GM23248 (cell line): ENCODE data around the gene TNRC6C. TPM values are rescaled to one million over a fixed set of nuclear protein-coding genes. Genes with fewer than 3 reads are reported as not detected.

Source experiments
- DNase-seq: peaks from one replicate; pipeline ENCODE4 v3.0.0-alpha.2; 2015
- H2AFZ ChIP-seq: fragments of 200-600 bp; sonication (generic); 2 replicates; pipeline ENCODE4 v1.6.1; 2016; ENCODE audit warnings: antibody characterized with exemption
- H3F3A ChIP-seq: fragments of 200-600 bp; sonication (generic); 2 replicates; pipeline ENCODE4 v1.6.1; 2016; ENCODE audit warnings: mild to moderate bottlenecking, antibody characterized with exemption, mixed run types; ENCODE audit not compliant: insufficient read depth
- H3K27ac ChIP-seq: fragments of 200-600 bp; sonication (generic); 2 replicates; pipeline ENCODE4 v1.5.1; 2016; ENCODE audit warnings: mild to moderate bottlenecking
- H3K27me3 ChIP-seq: fragments of 200-600 bp; sonication (generic); replicated peaks from 2 replicates; pipeline ENCODE4 v1.6.1; 2016; ENCODE audit warnings: mild to moderate bottlenecking; ENCODE audit not compliant: insufficient read depth
- H3K36me3 ChIP-seq: fragments of 200-600 bp; sonication (generic); 2 replicates; pipeline ENCODE4 v1.6.1; 2016; ENCODE audit warnings: low read depth, mild to moderate bottlenecking
- H3K4me1 ChIP-seq: fragments of 200-600 bp; sonication (generic); 2 replicates; pipeline ENCODE4 v1.6.1; 2016; ENCODE audit warnings: mild to moderate bottlenecking; ENCODE audit not compliant: insufficient read depth
- H3K4me2 ChIP-seq: fragments of 200-600 bp; sonication (generic); one replicate; pipeline ENCODE4 v1.6.1; 2016; ENCODE audit warnings: mild to moderate bottlenecking; ENCODE audit not compliant: unreplicated experiment
- H3K4me3 ChIP-seq: fragments of 200-600 bp; sonication (generic); 2 replicates; pipeline ENCODE4 v1.5.1; 2016; ENCODE audit warnings: mild to moderate bottlenecking
- H3K79me2 ChIP-seq: fragments of 200-600 bp; sonication (generic); 2 replicates; pipeline ENCODE4 v1.6.1; 2016; ENCODE audit warnings: mild to moderate bottlenecking; ENCODE audit not compliant: insufficient read depth
- H3K9ac ChIP-seq: fragments of 200-600 bp; sonication (generic); 2 replicates; pipeline ENCODE4 v1.6.1; 2016; ENCODE audit warnings: mild to moderate bottlenecking
- H3K9me2 ChIP-seq: fragments of 200-600 bp; sonication (generic); 2 replicates; pipeline ENCODE4 v1.6.1; 2016; ENCODE audit warnings: mixed run types, mild to moderate bottlenecking, moderate library complexity; ENCODE audit not compliant: insufficient read depth
- H3K9me3 ChIP-seq: fragments of 200-600 bp; sonication (generic); one replicate; pipeline ENCODE4 v1.6.1; 2017; ENCODE audit warnings: low read depth
- H4K20me1 ChIP-seq: fragments of 200-600 bp; sonication (generic); 2 replicates; pipeline ENCODE4 v1.6.0; 2016; ENCODE audit not compliant: insufficient read depth
- EZH2 ChIP-seq: fragments of 200-600 bp; sonication (generic); IDR thresholded peaks from 2 replicates; pipeline ENCODE4 v1.6.1; 2018; ENCODE audit warnings: antibody characterized with exemption, mild to moderate bottlenecking; ENCODE audit not compliant: insufficient read depth, poor library complexity, severe bottlenecking
- EZH2phosphoT487 ChIP-seq: fragments of 200-600 bp; sonication (generic); IDR thresholded peaks from 2 replicates; pipeline ENCODE4 v1.6.1; 2018; ENCODE audit warnings: antibody characterized with exemption, moderate library complexity, mild to moderate bottlenecking, low read depth; ENCODE audit not compliant: insufficient read depth
- WGBS, 2 experiments: methylation state at CpG; one replicate each; pipeline ENCODE4 v1.1.6; 2015 to 2017; ENCODE audit warnings: low lambda C conversion rate in 2 of 2, low coverage in 1 of 2; ENCODE audit errors: missing lambda C conversion rate in 2 of 2; 5-methylcytosine and 5-hydroxymethylcytosine counted together
- in situ Hi-C: fragments of 300-500 bp; cut with MboI; formaldehyde crosslinking; loops from 2 replicates; pipeline ENCODE4 v1.15.0; 2020
- polyA plus RNA-seq: library from polyadenylated mRNA; unstranded; fragments of >200 nt; fragmentation: Nextera tagmentation; extraction: Ambion mirVana; gene quantifications from 2 replicates; pipeline ENCODE4 v1.2.1, GENCODE V29; 2016
- total RNA-seq: library from RNA; depleted of rRNA; stranded (reverse); fragments of >200 nt; shearing (Covaris generic); gene quantifications from 2 replicates; pipeline ENCODE4 v1.2.3, GENCODE V29; 2014

The TNRC6C gene
- total and polyA plus RNA-seq, 2 experiments from 2014 or later = 2.3 TPM

DNA sequence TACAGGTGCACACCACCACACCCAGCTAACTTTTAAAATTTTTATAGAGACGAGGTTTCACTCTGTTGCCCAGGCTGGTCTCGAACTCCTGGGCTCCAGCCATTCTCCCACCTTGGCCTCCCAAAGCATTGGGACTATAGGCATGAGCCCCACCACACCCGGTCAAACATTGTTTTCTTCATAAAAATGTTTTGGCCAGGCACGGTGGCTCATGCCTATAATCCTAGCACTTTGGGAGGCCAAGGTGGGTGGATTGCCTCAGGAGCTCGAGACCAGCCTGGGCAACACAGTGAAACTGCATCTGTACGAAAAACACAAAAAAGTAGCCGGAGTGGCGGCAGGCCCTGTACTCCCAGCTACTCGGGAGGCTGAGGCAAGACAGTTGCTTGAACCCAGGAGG, 157.9 kb downstream of the TNRC6C start:
- in situ Hi-C loops = no loop called here

GRCh38 chr17:78117027-78117981, 158.8 kb downstream of the TNRC6C start:
- Histone ChIP-seq H3K27me3 (peaks cover 19% of the 10 kb centered on the region), H3K4me1 (no peaks in the 10 kb centered on the region), H3K4me3 (no peak overlapping the region), H2AFZ (no peak overlapping the region), H4K20me1 (no peaks in the 10 kb centered on the region), H3F3A (no peaks in the 10 kb centered on the region), H3K27ac (no peak overlapping the region), H3K36me3 (no peaks in the 10 kb centered on the region), H3K9ac (no peak overlapping the region), H3K9me3 (no peaks in the 10 kb centered on the region), H3K9me2 (no peaks in the 10 kb centered on the region), H3K4me2 (no peak overlapping the region), H3K79me2 (no peaks in the 10 kb centered on the region)
- no peak for TF ChIP-seq EZH2phosphoT487
- TF ChIP-seq EZH2 = no peak
- no peak for DNase-seq
- WGBS, 2 experiments = 68 to 75% methylated on average over 33 to 41 of the region's 41 CpGs
- in situ Hi-C loops = no loop called here

More for the DNA sequence above, 157.9 kb downstream of the TNRC6C start:
- TF ChIP-seq EZH2 (no peak), EZH2phosphoT487 (no peak)
- H4K20me1 ChIP-seq = no peaks in the 10 kb centered on the region
- no peak for DNase-seq
- H3K4me2 ChIP-seq = no peak overlapping the region
- peaks cover 19% of the 10 kb centered on the region for H3K27me3 ChIP-seq
- no peaks in the 10 kb centered on the region for H3K36me3 ChIP-seq
- no peak overlapping the region for H2AFZ ChIP-seq
- no peaks in the 10 kb centered on the region for H3K4me1 ChIP-seq
- H3K9me2 ChIP-seq = no peaks in the 10 kb centered on the region
- no peaks in the 10 kb centered on the region for H3F3A ChIP-seq
- WGBS, 2 experiments = 75 to 79% methylated on average over 9 of the region's 9 CpGs
- H3K4me3 ChIP-seq = no peak overlapping the region
- no peak overlapping the region for H3K9ac ChIP-seq
- no peak overlapping the region for H3K27ac ChIP-seq
- H3K79me2 ChIP-seq = no peaks in the 10 kb centered on the region
- H3K9me3 ChIP-seq = no peaks in the 10 kb centered on the region

DNA sequence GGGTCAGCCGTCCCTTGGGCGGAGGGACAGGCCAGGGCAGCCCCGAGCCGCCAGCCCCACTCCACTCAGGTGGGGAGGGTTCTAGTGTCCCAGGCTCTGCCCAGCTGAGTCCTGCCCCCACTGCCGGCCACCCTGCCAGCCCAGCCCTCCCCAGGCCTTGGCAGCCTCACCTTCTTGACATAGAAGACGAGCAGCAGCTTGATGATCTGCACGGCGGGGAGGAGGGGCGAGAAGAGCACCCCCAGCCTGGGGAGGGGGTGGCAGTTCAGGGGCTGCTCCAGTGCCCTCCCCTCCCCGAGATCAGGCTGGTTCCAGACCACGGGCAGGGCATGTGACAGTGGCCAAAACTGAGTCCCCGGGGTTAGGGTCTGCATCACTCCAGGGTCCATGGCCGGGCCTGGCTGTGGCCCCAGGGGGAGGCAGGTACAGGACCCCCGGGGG, 160.3 kb downstream of the TNRC6C start:
- H3K27me3 ChIP-seq = peaks cover 16% of the 10 kb centered on the region
- H3K9ac ChIP-seq = no peak overlapping the region
- H3K4me2 ChIP-seq = no peak overlapping the region
- no peaks in the 10 kb centered on the region for H3K4me1 ChIP-seq
- H3F3A ChIP-seq = no peaks in the 10 kb centered on the region
- H2AFZ ChIP-seq = no peak overlapping the region
- H3K9me2 ChIP-seq = no peaks in the 10 kb centered on the region
- H3K79me2 ChIP-seq = no peaks in the 10 kb centered on the region
- H3K36me3 ChIP-seq = no peaks in the 10 kb centered on the region
- H3K4me3 ChIP-seq = no peak overlapping the region
- H3K27ac ChIP-seq = no peak overlapping the region
- DNase-seq = no peak
- TF ChIP-seq EZH2 (no peak), EZH2phosphoT487 (no peak)
- H3K9me3 ChIP-seq = no peaks in the 10 kb centered on the region
- WGBS, 2 experiments = 63 to 71% methylated on average over 10 to 13 of the region's 14 CpGs
- in situ Hi-C loops = no loop called here
- no peaks in the 10 kb centered on the region for H4K20me1 ChIP-seq

DNA sequence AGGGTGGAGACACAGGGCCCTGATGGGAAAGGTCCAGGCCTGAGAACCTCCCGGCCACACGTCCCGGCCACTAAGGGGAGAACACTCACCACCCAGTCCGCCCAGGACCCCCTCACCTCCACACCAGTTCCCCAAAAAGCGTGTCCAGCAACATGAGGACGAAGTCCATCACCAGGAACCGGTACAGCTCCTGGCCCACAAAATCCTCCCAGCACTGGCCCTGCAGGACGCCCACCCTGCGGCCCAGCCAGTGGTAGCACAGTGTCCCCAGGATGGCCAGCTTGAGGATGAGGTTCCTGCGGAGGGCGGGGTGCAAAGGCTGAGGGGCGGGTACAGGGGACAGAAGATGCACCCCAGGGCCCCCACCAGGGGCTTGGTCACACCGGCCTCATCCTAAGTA, 162.0 kb downstream of the TNRC6C start:
- Histone ChIP-seq H3K27ac (no peak overlapping the region), H3K79me2 (no peaks in the 10 kb centered on the region), H3K27me3 (no peaks in the 10 kb centered on the region), H3K36me3 (no peaks in the 10 kb centered on the region), H3K4me1 (no peaks in the 10 kb centered on the region), H3K9me2 (no peaks in the 10 kb centered on the region), H3K9me3 (no peaks in the 10 kb centered on the region), H3F3A (no peaks in the 10 kb centered on the region), H3K4me3 (no peak overlapping the region), H3K4me2 (no peak overlapping the region), H2AFZ (no peak overlapping the region), H3K9ac (no peak overlapping the region), H4K20me1 (no peaks in the 10 kb centered on the region)
- WGBS, 2 experiments = 66 to 75% methylated on average over 13 of the region's 13 CpGs
- in situ Hi-C loops = no loop called here
- no peak for TF ChIP-seq EZH2
- DNase-seq = no peak
